ENCODE measurements around the gene OTOF.

The OTOF gene

GRCh38 chr2:26503231-26503880 is 25.4 kb upstream of the OTOF start:
- in situ Hi-C loops (cut with MboI; ENCODE audit: low sequenced_read_pairs): no loop called here

GRCh38 chr2:26500406-26500805 is 22.5 kb upstream of the OTOF start:
- in situ Hi-C loops (cut with MboI; ENCODE audit: low sequenced_read_pairs): no loop called here

- in situ Hi-C loops (cut with MboI; ENCODE audit: low sequenced_read_pairs): no loop called here
Observed at GRCh38 chr2:26495705-26496297, 17.9 kb upstream of the OTOF start.

GRCh38 chr2:26494891-26495290 is 17.0 kb upstream of the OTOF start:
- in situ Hi-C loops (cut with MboI; ENCODE audit: low sequenced_read_pairs): no loop called here

- in situ Hi-C loops (cut with MboI; ENCODE audit: low sequenced_read_pairs): no loop called here
Observed at GRCh38 chr2:26494199-26494598, 16.3 kb upstream of the OTOF start.

- in situ Hi-C loops (cut with MboI; ENCODE audit: low sequenced_read_pairs): no loop called here
Observed at GRCh38 chr2:26493566-26493965, 15.6 kb upstream of the OTOF start.

GRCh38 chr2:26492749-26493515 is 15.0 kb upstream of the OTOF start:
- in situ Hi-C loops (cut with MboI; ENCODE audit: low sequenced_read_pairs): no loop called here

- in situ Hi-C loops (cut with MboI; ENCODE audit: low sequenced_read_pairs): no loop called here
Observed at GRCh38 chr2:26491563-26492167, 13.7 kb upstream of the OTOF start.

- in situ Hi-C loops (cut with MboI; ENCODE audit: low sequenced_read_pairs): no loop called here
Observed at GRCh38 chr2:26489213-26489850, 11.4 kb upstream of the OTOF start.

- in situ Hi-C loops (cut with MboI; ENCODE audit: low sequenced_read_pairs): no loop called here
Observed at GRCh38 chr2:26488463-26489212, 10.7 kb upstream of the OTOF start.

- in situ Hi-C loops (cut with MboI; ENCODE audit: low sequenced_read_pairs): no loop called here
Observed at GRCh38 chr2:26487192-26487591, 9.3 kb upstream of the OTOF start.

- in situ Hi-C loops (cut with MboI; ENCODE audit: low sequenced_read_pairs): no loop called here
Observed at GRCh38 chr2:26486789-26487188, 8.9 kb upstream of the OTOF start.

GRCh38 chr2:26485725-26486418 is 7.9 kb upstream of the OTOF start:
- in situ Hi-C loops (cut with MboI; ENCODE audit: low sequenced_read_pairs): no loop called here

- in situ Hi-C loops (cut with MboI; ENCODE audit: low sequenced_read_pairs): no loop called here
Observed at GRCh38 chr2:26485099-26485498, 7.2 kb upstream of the OTOF start.

GRCh38 chr2:26484579-26484978 is 6.7 kb upstream of the OTOF start:
- in situ Hi-C loops (cut with MboI; ENCODE audit: low sequenced_read_pairs): no loop called here

- in situ Hi-C loops (cut with MboI; ENCODE audit: low sequenced_read_pairs): no loop called here
Observed at GRCh38 chr2:26483957-26484565, 6.1 kb upstream of the OTOF start.

- in situ Hi-C loops (cut with MboI; ENCODE audit: low sequenced_read_pairs): no loop called here
Observed at GRCh38 chr2:26483516-26483915, 5.6 kb upstream of the OTOF start.

GRCh38 chr2:26483027-26483326 is 5.1 kb upstream of the OTOF start:
- in situ Hi-C loops (cut with MboI; ENCODE audit: low sequenced_read_pairs): no loop called here

GRCh38 chr2:26482211-26483026 is 4.5 kb upstream of the OTOF start:
- in situ Hi-C loops (cut with MboI; ENCODE audit: low sequenced_read_pairs): no loop called here
